Measurements from ENCODE around the gene LMBRD2. TPM values are rescaled to one million over a fixed set of nuclear protein-coding genes. Genes with fewer than 3 reads are reported as not detected.

Gene LMBRD2
- 5.1 and 9.3 TPM in 2 replicates for total RNA-seq

DNA sequence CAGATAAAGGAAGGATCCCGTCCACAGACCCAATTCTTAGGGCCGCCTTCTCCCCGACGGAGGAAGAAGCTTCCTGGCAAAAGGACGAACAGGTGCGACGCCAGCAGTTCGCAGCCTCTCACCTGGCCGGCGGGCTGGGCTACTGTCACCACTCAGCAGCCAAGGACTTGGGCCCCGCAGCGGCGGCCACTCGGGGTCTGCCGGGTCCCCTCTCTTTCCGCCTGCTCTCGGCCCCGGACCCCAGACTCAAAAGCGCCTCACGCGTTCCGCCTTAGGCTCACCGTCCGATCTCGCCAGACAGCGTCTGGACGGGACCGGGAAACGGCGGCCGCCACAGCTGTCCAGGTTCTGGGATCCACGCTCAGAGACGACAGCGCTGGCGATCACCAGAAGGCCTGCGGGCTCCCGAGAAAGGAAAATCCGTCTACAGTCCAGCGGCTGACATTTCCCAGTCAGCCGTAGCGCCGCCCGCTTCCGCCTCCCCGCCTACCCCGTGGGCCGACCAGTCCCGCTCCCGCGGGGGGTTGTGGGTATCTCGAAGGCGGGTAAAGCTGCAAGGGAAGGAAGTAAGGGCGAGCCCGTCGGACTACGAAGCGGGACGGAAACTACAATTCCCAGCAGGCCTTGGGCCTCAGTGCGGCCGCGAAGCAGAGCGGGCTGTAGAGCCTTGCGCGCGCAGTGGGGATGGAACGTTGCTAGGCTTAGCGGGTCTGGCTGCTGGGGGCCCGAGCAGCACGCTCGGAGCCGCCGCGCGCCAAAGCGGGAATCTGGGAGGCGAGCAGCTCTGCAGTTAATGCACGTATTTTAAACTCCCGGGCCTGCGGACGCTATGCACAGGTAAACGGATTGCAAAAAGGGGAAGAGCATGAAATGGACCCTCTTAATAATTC, at the start of gene LMBRD2, which contains the start of gene SKP2:
TSS of gene LMBRD2 (minus strand) at position 454 of the 890 bp plus-strand sequence. CDS start 8,538 bp downstream, outside the sequence.
TSS of gene SKP2 (plus strand) at position 678 of the 890 bp plus-strand sequence. CDS start at position 830, 152 bp downstream.

DNA sequence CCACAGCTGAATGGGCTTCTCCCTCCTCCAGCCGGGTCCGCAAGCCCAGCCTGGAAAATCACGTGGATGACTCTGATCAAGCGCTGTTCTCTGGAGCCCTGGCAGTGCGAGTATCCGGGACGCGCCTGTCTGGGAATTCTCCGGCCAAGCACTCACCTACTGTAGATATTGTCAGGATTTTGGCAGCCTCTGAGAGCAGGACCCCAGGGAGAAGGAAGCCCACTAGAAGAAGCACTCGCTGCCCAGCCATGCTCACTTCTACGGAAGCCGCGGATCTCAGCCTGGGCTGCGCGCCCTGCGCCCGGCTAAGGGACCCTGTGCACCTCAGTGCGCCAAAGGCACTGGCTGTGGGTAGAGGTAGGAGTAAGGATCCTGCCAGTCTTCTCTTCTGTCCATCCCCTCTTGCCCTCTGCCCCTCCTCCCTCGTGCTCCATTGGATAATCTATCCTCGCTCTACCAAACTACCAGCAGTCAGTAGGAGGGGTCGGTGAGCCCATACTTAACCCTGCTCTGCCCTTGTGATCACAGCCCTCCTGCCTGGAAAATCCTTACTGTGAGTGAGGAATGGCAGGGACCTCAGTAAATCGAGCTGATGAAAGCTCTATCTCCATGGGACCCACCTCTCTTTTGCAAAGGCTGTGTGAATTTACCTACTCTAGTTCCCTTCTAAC, 85.0 kb downstream of the LMBRD2 start, which contains the start of gene UGT3A2:
TSS of gene UGT3A2 (minus strand) at position 343 of the 671 bp plus-strand sequence. CDS start at position 250, 93 bp downstream.

Small RNA genes within 50 kb of the gene (small RNA-seq; reads per million reads assigned to genes)
- gene AC016612.1, result not detected
- gene MIR580, result 1.9 reads per million, percentile 77 among the genes with 10 or more reads in this experiment
- not detected for gene RNU6-1305P

Other genes with a start within 250 kb of the LMBRD2 start
- not detected in 2 replicates for gene CAPSL, start 213.3 kb downstream of the LMBRD2 start, total RNA-seq
- gene UGT3A1, start 160.5 kb downstream of the LMBRD2 start, total RNA-seq, result not detected in 2 replicates
- gene UGT3A2, start 85.0 kb downstream of the LMBRD2 start, total RNA-seq, result not detected in 2 replicates
- gene SKP2, start 224 bp upstream of the LMBRD2 start, total RNA-seq, result 45.9 and 128 TPM in 2 replicates
- gene NADK2, start 90.0 kb upstream of the LMBRD2 start, total RNA-seq, result 25.1 and 25.5 TPM in 2 replicates
- gene RANBP3L, start 150.0 kb upstream of the LMBRD2 start, total RNA-seq, result not detected in 2 replicates

All from placental epithelial cell (primary cell).